ENCODE measurements around the gene DNAJC1.

The DNAJC1 gene

DNA sequence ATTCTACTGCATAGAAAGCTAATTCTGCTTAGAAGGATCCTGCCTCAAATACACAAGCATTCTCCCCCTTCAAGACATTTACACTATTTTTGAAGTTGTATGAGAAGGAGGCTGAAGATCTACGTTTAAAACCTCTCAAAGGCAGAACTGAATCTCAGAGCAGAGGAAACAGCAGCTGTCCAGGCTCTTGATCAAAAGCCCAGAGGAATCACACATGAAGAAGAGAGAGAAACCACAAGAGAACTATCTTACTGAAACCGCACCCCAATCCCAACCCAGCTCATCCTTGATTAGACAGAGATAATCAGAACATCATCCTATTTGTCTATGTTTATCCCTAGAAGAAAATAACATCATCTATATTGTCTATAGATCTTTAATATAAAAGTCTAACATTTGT lies 2.2 kb upstream of the DNAJC1 start:
- TF ChIP-seq, protein P1, sequence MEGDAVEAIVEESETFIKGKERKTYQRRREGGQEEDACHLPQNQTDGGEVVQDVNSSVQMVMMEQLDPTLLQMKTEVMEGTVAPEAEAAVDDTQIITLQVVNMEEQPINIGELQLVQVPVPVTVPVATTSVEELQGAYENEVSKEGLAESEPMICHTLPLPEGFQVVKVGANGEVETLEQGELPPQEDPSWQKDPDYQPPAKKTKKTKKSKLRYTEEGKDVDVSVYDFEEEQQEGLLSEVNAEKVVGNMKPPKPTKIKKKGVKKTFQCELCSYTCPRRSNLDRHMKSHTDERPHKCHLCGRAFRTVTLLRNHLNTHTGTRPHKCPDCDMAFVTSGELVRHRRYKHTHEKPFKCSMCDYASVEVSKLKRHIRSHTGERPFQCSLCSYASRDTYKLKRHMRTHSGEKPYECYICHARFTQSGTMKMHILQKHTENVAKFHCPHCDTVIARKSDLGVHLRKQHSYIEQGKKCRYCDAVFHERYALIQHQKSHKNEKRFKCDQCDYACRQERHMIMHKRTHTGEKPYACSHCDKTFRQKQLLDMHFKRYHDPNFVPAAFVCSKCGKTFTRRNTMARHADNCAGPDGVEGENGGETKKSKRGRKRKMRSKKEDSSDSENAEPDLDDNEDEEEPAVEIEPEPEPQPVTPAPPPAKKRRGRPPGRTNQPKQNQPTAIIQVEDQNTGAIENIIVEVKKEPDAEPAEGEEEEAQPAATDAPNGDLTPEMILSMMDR (IDR thresholded peaks at IDR 0.05; ENCODE audit: insufficient read depth, low read length, poor library complexity, severe bottlenecking), result no peak
- no peak for DNase-seq (ENCODE audit: extremely low read depth, insufficient read length)
- no peaks in the 10 kb centered on the region for H3K27me3 ChIP-seq (replicated peaks; ENCODE audit: control insufficient read depth, insufficient read depth, low read length)
- no peaks in the 10 kb centered on the region for H3K36me3 ChIP-seq (ENCODE audit: control insufficient read depth, insufficient read depth, low read length)
- H3K4me3 ChIP-seq (replicated peaks; ENCODE audit: low read depth, low read length), result no peak overlapping the region

DNA sequence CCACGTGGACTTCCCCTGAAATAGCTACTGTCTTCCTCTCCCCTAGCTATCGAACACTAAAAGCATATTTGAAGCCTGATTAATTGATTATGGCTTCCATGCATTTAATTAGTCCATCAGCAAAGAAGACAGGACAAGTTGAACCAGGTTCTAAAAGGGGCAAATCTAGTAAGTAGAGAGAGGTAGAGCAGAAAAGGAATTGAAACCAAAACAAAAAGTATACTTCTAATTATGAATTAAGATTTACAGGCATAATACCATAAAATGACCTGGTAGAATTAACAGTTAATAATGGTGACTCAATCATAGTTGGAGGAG lies 393 bp upstream of the DNAJC1 start:
- Histone ChIP-seq H3K36me3 (ENCODE audit: control insufficient read depth, insufficient read depth, low read length) (no peaks in the 10 kb centered on the region), H3K4me3 (replicated peaks; ENCODE audit: low read depth, low read length) (peak overlapping the region; percentile 97), H3K27me3 (replicated peaks; ENCODE audit: control insufficient read depth, insufficient read depth, low read length) (no peaks in the 10 kb centered on the region)
- DNase-seq (ENCODE audit: extremely low read depth, insufficient read length), result no peak
- TF ChIP-seq, protein P1 (IDR thresholded peaks at IDR 0.05; ENCODE audit: insufficient read depth, low read length, poor library complexity, severe bottlenecking), result no peak

DNA sequence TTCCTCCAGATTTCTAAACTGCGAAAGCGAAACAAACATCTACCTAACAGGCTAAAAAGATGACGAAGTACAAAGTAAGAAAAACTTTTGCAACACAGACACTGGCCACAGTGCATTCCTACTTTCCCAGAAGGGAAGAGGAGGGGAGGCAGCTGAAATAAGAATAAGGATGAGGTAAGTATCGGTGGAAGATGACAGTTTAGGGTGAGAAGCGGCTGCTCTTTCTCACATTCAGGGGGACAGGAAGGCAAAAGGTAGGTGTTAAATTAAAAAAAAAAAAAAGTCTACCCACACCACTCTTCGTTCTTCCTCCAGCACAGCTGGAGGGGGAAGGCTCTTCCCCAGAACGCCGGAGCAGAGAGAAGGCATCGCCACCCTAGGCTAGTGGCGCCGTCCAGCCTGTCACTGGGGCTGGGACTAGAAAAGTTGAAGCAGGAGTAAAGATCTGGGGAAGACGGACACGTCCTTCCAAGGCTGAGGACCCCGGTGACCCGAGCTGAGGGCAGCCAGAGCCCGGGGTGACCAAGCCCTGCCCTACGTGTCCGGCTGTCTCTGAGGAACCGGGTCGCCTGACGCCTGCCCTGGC lies 846 bp downstream of the DNAJC1 start:
- Histone ChIP-seq H3K4me3 (replicated peaks; ENCODE audit: low read depth, low read length) (peak overlapping the region; percentile 97), H3K27me3 (replicated peaks; ENCODE audit: control insufficient read depth, insufficient read depth, low read length) (no peaks in the 10 kb centered on the region), H3K36me3 (ENCODE audit: control insufficient read depth, insufficient read depth, low read length) (no peaks in the 10 kb centered on the region)
- TF ChIP-seq, protein P1 (IDR thresholded peaks at IDR 0.05; ENCODE audit: insufficient read depth, low read length, poor library complexity, severe bottlenecking), result no peak
- DNase-seq (ENCODE audit: extremely low read depth, insufficient read length), result no peak

DNA sequence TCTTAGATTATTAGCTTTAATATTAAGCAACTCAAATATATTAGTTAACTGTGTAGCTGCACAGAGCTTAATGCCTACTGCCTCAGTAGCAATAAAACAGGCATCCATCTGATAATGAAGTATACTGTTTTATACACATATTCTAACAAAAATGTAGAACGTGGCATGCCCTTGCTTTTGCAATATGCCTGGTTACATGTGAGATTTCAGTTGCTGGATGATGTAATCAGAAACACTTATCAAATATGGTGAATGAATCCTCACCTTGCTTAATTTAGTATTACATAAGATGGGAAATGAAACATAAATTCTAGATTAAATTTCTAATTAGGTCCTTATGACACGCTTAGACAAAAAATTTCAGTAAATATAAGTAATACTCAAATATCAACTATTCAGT lies 8.0 kb downstream of the DNAJC1 start:
- TF ChIP-seq, protein P1 (IDR thresholded peaks at IDR 0.05; ENCODE audit: insufficient read depth, low read length, poor library complexity, severe bottlenecking), result no peak

DNA sequence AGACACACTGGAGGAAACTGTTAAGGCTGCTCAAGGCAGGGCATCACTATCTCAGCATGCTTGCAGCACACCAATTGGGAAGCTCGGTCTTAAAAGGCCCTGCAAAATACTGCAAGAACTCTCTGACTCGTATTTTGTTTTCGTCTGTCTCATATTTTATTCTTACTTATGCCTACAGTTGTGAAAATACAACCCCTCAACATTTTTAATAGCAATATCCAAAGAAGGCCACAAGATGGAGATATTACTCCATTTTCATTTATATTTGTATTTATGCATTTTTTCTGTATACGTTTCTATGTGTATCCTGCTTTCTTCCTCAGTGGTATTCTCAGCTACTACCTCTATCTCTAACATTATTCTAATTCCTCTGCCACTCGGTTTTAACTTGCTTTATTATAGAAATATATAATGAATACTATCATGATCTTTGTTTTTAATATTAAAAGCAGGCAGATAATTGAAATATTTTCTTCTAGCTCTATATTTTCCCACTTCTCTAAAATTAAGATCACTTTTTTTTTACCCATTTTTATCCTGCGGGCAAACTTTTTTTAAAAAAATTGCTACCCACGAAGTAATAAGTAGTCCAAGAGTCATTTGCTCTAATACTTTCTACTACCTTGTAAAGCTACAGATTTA lies 10.0 kb downstream of the DNAJC1 start:
- H3K27me3 ChIP-seq (replicated peaks; ENCODE audit: control insufficient read depth, insufficient read depth, low read length), result no peaks in the 10 kb centered on the region
- peak; percentile 12 for DNase-seq (ENCODE audit: extremely low read depth, insufficient read length)

More for the DNA sequence above, 8.0 kb downstream of the DNAJC1 start:
- DNase-seq (ENCODE audit: extremely low read depth, insufficient read length), result no peak
- Histone ChIP-seq H3K27me3 (replicated peaks; ENCODE audit: control insufficient read depth, insufficient read depth, low read length) (no peaks in the 10 kb centered on the region), H3K4me3 (replicated peaks; ENCODE audit: low read depth, low read length) (no peak overlapping the region), H3K36me3 (ENCODE audit: control insufficient read depth, insufficient read depth, low read length) (no peaks in the 10 kb centered on the region)

More for the DNA sequence above, 10.0 kb downstream of the DNAJC1 start:
- Histone ChIP-seq H3K4me3 (replicated peaks; ENCODE audit: low read depth, low read length) (no peak overlapping the region), H3K36me3 (ENCODE audit: control insufficient read depth, insufficient read depth, low read length) (no peaks in the 10 kb centered on the region)
- TF ChIP-seq, protein P1 (IDR thresholded peaks at IDR 0.05; ENCODE audit: insufficient read depth, low read length, poor library complexity, severe bottlenecking), result peak; percentile 40

All from GM06990 (cell line).